Measurements from ENCODE around the gene DDA1.

- TF ChIP-seq CTCF (IDR thresholded peaks at IDR 0.05 in 2 of 3, conservative IDR thresholded peaks at IDR 0.05 in 1 of 3; ENCODE audit: control insufficient read depth in 2 of 3, extremely low read depth in 1 of 3, insufficient read depth in 1 of 3, low read depth in 3 of 3, low read length in 3 of 3): no peak
- no peak for TF ChIP-seq SUPT20H (IDR thresholded peaks at IDR 0.05; ENCODE audit: borderline replicate concordance, control insufficient read depth, low read depth, low read length)
- no peak for TF ChIP-seq SIX5 (IDR thresholded peaks at IDR 0.05; ENCODE audit: low read depth, low read length, severe bottlenecking)
These were observed 43.3 kb upstream of the DDA1 start for GRCh38 chr19:17266026-17266425.

Measured in GM12878 (cell line).